ENCODE results near the gene CRADD.

Gene CRADD

DNA sequence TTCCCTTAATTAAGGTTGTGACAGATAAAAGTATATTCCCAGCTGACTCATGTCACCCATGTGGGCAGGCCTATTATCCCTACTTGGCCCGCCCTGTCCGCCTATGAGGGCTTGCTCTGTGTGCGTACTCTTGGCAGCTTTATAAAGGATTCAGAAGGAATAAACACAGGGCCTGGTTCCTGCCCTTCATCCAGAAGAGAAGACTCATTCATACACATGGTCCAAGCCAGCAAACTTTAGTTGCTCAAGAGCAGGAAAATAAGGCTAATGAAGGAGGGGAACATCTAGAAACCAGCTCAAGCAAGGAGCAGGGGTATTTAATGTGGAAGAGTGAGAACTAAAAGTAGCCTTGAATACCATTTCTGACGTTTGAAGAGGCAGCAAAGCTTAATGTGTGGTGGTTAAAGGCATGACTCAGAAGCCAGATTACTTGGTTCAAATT lies 141.9 kb downstream of the CRADD start:
- DNase-seq, result no peak

DNA sequence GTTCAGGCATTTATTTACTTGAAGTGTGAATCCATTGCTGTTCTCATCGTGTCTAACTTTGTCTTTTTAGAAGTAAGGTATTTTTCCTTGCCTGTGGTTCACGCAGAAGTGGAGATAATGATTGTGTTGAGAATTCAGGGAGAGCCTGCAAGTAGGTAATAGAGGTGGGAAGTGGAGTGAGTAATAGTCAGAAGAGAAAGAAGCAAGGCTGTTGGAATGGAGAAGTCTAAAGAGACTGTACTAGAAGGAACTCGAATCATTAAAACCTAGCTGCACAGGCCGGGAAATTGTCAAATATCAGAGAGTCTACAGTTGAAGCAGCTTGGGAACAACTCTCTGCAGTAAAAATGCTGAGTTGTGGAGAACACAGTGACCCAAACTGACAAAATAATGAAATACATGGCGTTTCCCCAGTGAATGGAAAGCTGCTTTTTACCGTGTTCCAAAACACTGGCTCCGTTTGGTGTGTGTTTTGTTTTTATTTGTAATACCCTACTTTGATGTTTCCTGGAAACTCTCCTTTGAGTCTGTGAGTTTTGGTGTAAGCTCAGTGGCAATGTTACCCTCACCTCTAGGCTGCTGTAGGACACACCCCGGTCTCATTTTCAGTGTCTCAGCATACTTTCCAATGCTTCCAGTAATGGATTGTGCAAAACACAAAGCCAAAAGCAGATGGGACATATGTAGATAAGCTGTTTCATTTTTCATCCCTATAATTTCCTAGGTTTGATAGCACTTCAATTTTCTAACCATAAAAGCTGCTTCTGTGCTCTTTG lies 146.6 kb downstream of the CRADD start:
- no peak for DNase-seq

DNA sequence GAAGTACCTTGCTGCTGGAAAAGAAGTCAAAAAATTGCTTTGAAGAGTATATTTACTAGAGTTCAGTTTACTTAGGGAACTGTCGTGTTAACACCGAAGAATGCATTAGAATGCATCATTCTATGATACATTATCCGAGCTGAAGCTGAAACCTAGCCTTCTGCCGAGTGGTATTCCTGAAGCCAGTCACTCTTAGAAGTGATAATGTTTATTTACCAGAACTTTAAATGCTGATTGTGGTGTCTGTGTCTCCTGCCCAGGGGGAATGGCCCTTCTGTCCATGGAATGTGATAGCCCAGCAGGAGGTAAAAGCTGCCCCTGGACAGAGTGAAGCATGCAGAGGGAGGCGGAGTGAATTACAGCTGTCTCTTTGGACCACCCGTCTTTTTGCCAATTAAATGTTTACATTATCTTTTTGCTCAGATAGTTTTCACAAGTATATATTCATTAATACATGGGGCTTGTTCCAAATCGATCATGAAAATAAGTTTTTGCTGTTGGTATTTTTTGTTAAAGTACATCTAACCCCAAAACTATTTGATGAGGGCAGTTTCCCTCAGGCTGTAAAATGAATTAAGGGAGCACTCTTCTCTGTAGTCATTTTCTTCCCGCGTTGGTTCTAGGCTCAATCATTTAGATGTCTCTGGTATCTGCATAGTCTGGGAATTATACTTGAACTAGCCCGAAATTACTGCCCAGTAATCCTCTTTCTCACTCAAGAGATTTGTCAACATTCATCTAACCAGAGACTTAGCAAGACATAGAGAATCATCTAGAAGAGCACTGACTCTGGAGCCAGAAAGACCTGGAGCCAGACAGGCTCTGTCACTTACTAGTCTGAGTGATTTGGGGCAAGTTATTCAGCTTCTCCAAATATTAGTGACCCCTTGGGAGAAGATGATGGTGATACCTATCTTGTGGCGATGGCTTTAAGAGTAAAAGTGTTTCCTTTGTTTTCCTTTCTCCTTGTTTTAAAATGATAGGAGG lies 147.6 kb downstream of the CRADD start:
- no peak for DNase-seq

DNA sequence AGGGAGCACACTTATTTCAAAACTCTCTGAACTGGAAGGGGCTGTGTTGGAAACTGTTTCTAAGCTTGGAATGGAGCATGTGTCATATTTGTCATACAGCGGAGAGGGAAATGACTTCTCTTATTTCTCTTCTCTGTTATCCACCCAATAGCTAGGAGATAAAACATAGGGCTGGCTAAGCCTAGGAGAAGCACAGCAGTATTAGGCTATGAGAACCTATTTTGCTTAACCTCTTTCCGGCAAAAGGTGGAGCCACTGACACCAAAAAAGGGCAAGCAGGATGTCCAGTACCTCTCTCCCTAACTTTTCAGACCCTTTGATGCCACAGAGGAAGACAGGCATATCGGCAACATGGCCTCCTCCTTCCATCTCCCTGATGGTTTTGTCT lies 148.3 kb downstream of the CRADD start:
- DNase-seq, result no peak

DNA sequence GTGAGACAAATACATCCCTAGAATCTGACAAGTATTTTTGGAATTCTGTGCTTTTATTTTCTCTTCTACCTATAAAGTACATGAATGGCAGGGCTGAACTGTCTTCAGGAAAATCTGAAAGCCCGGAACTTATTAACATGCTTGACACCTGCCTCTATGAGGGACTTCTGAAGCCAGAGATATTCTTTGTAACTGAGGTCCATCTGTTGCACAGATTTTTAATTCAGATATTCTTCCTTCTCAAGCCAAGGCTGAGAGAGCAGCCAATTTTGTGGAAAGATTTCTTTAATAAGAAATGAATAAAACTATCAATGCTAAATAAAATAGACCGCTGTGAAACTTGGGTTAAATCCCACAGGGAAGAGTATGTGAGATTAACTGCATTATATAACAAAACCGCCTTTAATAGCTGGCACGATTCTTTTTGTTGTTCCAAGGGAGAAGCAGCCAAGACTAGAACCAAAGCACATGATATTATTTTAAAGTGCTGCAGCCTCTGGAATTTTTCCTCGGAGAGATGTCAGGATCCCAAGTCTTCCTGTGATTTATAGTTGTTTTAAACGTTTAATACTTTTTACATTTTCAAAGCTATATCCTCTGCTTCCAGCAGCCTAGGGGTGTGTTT lies 148.9 kb downstream of the CRADD start:
- no peak for DNase-seq

DNA sequence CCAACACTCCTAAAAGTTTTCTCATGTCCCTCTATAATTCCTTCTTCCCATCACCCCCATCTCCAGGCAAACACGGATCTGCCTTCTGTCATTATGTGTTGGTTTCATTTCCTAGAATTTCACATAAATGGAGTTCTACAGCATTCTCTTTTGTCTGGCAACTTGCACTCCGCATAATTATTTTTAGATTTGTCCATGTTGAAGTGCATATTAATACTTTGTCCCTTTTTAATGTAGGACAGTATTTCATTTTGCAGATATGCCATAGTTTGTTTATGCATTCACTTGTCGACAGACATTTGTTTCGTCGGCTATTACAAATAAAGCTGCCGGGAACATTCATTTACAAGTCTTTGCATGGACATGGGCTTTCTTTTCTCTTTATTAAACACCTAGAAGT lies 150.0 kb downstream of the CRADD start:
- DNase-seq, result no peak

DNA sequence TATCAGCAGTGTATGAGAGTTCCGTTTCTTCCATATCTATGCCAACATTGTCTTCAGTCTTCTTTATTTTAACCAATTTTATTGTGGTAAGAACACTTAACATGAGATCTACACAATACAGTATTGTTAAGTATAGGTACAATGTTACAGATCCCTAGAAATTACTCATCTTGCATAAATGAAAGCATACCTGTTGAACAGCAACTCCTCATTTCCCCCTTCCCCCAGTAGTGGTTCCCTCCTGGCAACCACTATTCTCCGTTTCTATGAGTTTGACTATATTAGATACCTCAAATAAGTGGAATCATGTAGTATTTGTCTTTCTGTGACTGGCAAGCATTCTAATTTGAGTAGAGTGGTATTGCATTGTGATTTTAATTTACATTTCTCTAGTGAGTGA lies 150.5 kb downstream of the CRADD start:
- no peak for DNase-seq

DNA sequence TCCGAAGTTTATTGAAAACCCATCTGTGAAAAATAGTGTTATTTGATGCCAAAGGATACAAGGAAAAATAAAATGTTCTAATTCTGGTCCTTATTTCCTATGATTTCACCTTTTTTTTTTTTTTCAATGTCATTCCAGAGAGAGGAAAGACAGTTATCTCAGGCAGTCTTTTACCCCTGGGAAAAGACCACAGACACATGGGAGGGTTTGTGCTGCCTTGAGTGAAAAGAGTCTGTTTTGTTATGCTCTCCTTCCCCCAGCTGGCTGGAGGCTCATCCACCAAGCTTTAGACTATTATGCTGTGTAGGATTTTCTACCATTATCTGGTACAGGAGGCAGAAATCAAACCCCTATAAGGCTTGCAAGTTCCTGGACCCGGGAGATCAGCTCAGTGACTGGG lies 151.8 kb downstream of the CRADD start:
- DNase-seq, result no peak

DNA sequence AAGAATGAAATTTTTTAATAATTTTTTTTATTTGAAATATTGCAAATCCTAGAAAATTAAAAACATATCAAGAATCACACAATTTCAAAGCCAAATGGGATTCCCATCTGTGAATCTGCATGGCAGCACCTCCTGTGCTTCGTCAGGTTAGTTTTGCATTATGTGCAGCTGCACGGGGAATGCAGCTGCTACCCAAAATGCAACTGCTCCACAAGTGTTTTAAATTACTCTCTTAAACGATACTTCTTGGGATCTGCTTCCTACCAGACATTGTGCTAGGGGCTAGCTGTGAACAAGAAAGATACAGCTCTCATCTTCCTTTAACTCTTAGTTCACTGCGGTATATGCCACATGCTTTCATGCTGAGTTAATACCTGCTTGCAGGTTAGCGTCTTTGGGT lies 154.2 kb downstream of the CRADD start:
- no peak for DNase-seq

DNA sequence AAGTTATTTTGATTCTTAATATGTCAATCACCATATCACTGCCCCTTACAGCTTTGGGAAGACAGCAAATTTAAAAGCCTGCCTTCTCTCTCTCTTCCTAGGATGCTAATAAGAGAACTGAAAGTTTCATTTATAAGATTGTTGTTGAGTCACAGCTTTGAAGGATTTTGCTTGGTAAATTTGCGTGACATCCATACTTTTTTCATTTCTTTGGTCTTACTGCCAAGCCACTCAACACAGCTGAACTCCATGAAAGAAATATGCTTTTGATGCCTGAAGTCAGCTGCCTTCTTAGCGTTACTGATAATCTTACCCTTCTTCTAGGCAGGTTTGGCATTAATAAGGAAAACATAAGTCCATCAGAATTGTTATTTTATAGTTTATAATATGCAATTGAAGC lies 155.0 kb downstream of the CRADD start:
- DNase-seq, result no peak

DNA sequence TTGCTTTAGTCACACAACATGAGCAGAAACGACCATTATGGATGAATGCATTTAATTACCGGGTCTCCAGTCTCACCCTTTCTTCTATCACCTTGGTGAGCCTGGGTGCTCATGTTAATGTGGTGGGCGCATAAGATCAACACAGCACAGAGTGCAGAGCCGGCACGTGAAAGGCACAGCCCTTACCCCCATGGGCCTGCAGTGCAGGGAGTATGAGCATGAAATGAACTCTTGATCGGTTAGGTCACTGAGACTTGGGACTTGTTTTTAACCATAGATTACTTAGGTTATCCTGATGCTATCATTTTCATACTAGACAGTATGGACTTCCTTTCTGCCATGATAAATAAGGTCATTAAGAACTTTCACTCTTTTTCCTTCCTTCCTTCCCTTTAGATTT lies 156.8 kb downstream of the CRADD start:
- no peak for DNase-seq

DNA sequence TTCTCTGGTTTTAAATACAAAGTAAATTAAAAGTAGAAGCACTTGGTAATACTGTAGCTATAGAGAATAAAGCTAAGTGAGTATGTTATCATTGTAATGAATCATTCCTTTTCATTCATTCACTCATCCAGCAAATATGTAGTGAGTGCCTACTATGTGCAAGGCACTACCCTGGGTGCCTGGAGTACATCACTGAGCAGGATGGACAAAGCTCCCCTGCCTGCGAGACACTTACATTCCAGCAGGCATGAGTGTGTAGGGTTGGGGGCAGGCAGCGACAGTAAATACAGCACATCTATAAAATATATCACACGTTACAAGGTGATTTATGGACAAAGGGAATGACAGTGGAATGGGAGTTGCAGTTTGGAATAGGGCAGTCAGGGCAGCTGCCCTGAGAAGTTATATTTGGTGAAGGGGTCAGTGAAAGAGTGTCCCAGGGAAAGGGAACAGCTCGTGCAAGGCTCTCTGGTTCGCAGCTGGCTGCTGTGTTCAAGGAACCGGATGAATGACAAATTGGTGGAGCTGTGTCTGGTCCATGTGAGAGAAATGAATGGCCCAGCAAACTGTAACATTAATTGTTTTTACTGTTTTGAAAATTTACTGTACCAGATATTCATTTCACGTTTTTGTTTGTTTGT lies 159.6 kb downstream of the CRADD start:
- no peak for DNase-seq

DNA sequence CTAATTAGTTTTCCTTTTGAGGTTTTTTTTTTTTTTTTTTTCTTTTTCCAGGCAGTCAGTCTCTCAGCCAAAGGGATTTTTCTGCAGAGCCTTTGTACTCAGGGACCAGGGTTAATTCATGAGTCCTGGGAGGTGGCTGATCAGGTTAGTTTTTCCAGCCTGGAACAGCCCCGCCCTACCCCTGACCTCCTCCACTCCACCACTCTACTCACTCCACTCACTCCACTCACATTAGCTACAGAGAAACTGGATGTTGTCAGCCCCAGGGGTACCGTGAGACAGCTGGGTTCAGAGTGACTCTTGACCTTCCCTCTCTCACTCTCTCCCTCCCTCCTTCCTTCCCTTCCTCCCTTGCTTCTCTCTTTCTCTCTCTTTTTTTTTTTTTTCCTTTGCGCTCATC lies 161.0 kb downstream of the CRADD start:
- no peak for DNase-seq

DNA sequence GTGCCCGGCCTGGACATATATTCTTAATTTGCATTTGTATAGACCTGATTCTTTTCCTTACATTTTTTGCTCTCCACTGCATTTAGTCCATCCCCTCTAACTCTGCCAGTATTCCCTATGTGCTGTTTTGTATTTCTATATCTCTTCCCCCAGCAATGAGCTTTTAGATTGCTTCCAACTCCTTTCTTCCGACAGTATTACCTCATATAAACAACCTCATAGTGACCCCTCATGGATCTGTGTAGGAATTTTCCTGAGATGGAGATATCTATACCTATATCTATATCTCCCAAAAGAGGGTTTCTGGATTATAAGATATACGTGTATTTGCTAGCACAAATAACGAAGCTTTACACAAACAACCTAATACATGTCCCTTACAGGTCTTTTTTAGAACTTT lies 161.9 kb downstream of the CRADD start:
- DNase-seq, result no peak

DNA sequence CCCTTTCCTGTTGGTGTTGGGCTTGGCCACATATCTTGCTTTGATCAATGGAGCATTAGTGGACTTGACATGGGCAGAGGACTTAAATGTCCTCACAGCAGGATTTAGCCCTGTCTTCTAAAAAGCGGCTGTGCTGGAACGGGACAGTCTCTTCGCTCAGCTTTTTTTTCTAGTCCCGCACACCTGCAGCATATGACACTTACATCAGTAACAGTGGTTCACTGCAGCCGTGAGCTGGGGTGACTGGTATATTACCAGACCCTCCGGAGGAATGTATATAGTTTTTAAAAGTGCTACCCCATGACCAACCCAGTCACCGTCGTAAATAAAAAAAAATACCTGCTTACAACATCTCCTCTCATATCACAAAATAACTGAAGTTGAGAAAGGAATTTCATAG lies 164.5 kb downstream of the CRADD start:
- DNase-seq, result no peak

DNA sequence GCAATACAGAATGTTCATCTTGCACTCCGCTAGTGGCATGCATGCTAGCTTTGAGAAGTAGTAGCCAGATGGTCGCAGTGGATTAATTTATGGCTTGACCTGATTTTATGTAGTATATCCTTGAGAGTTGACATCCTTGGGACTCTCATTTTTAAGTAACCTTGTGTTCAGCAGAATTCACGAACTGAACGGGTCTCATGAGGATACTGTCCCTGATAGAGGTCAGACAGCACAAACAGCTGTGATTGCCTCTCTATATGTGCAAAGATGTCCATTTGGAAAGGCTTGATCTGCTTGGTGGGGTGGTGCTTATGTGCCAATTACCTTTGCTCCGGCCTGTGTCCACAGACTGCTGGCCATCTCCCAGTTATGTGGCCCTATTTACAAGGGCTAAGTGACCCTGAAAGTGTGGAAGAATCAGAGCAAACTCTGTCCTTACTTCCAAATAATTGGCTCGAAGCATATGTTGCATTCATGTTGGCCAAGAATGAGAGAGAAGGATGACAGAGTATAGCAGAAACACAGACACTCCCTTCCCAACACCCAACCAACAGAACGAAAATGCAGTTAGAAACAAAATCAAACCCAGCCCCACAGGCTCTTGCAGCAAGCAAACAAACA lies 167.1 kb downstream of the CRADD start:
- DNase-seq, result no peak

DNA sequence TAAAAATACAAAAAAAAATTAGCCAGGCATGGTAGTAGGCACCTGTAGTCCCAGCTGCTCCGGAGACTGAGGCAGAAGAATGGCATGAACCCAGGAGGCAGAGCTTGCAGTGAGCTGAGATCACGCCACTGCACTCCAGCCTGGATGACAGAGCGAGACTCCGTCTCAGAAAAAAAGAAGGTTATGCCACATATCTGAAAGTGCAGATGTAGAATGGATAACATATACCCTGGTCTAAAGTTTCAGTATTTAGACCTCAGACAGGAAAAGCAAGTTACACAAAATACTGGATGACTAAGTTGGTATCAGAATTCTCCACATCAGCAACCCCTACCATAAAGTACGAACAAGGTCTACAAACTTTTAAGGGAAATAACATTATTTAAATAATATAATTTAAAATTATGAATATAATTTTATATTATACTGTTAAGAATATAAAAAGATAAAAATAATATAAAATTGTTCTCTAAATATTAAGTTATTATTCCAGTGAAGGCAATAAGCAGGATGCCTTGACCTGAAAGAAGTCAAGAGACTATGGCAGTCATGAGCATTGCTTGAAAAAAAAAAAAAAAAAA lies 169.9 kb downstream of the CRADD start:
- DNase-seq, result no peak

DNA sequence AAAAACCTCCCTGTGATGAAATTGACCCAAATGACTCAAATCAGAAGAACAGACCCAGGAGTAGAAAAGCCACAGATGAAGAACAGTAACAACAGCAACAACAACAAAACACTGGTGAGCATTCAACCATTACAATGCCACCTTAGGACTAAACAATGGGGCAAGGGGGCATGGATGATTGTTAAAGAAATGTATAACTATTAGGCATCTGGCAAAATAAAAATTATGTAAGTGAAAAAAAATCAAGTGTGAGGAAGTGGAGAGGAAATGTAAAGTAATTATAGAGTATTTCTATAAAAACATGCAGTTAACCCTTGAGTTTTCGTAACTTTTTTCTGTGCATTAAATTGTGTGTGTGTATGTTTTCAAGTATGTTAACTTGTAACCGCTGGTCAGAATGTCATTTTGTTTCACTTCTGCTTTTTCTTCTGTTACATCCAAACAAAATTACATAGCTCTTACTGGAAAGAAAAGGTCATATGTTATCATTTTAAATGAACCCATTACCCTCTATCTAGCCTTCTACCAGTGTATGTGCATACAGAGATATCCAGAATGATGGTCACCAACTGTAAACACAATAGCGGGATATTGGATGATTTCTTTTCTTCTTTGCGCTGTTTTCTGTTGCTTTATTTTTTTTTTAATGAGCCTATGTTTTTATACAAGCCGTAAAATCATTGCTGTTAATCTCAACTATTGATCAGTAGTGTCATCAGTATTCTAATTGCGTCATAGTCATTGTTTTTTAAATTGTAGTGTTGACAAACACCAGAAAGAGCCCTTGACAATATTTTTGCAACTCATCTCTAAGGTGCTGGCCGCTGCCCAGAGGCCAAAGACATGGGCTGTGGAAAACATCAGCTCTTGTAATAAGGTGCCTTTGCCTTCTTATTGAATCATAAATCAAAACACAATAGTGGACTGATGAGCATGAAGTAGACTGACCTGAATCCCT lies 170.6 kb downstream of the CRADD start:
- DNase-seq, result no peak

DNA sequence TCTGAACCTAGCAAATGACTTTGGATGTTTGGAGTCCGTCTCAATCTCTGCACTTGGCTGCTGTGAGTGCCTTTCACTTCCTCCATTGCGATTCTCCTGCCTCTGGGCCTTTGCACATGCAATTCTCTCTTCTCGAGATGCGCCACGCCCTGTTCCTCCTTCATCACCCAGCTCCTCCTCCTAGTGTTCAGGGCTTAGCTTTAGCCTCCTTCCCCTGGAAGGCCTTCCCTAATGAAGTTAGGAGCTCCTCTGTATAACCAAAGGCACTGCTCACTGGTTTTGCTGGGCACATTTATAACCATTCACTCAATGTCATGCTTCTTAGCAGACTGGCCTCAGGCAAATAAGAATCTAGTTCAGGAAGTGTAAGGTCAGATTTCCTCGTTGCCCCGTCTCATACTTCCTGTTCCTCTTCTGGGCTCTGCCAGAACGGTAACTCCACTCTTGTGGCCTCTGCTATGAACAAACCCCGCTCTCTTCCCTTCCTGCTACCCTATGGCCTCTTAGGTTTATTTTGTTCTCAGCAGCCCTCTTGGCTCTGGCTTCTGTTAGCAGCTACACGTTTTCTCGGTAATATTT lies 171.4 kb downstream of the CRADD start:
- DNase-seq, result no peak

DNA sequence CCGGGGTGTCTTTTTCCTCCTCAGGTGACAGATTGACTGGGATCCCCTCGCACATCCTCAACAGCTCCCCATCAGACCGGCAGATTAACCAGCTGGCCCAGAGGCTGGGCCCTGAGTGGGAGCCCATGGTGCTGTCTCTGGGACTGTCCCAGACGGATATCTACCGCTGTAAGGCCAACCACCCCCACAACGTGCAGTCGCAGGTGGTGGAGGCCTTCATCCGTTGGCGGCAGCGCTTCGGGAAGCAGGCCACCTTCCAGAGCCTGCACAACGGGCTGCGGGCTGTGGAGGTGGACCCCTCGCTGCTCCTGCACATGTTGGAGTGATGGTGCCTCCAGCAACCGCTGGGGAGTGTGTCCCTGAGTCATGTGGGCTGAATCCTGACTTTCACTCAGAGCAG lies 172.8 kb downstream of the CRADD start:
- no peak for DNase-seq
